Measurements from ENCODE around the gene GIPR.
A peak's percentile ranks its signal among the peaks of the same experiment; 100 is the strongest.
"Not testable (repeated sequence)": the region's sequence is repeated elsewhere in the genome, so short reads cannot be mapped to it uniquely, and the experiment has no call there.

GIPR gene

DNA sequence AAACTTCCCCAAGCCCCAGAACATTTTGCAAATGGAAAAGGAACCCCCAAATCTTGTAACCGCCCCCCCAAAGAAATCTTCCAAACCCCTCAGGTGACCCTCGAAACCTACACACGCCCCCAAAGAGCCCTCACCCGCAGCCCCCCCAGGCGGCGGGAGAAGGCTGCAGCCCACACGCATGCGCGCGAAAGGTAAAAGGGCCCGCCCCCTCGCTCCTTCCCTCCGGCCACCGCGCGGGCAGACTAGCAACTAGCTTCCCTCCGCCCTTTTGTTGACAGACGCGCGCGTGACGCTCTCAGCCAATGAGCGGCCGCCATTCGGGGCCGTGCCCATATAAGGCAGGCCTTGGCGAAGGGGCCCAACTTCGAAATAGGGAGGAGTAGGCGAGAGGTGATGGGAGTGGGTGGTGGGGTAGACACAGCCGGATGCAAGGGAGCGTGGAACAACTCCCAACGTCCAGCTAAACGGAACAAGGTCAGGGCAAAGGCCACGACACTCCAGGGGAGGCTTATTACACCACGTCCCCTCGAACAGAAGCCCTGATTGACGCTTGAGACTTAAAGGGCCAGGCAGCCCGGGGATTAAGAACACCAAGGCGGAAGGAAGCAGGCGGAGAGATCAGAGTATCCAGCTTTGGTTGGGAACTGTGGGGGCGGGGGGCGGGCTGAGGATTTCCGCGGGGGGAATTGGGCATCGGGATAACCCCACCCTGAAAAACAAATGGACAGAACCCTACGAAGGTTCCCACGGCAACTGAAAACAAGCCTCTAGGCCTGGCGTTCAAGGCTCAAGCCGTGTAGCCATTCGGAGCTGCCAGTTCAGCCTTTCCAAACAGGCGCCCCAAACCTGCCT lies 49.3 kb downstream of the GIPR start:
- H3K27ac ChIP-seq: peak overlapping the region; percentile 33 to 98 (median 92)
- H3K4me3 ChIP-seq: peak overlapping the region; percentile 52 to 62 (median 56)

DNA sequence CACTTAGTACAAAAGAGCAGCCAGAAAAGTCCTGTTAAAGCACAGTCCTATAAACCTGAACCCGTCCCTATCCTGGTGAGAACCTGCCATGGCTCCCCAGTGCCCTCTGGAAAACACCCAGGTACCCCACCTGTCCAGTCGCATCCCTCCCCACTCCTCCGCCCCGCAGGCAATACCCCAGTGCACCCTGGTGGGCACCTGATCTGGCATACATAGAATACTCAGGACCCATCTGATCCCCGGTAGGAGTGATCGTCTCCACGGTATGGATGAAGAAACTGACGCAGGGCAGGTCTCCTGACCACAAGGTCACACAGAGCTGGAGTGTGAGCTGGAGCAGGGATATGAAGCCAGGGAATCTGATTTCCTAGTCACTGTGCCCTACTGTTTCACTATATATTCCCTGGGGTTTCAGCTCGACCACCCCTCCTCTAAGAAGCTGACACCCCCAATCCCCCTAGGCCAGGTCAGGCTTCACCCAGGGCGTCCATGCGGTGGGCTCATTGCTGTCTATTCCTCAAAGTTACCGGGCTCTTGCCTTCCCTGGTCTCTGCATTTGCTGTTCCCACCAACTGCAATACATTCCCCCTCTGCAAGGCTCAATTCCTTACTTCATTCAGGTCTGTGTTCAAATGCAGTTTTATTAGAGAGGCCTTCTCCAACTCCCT lies 50.1 kb downstream of the GIPR start:
- Histone ChIP-seq H3K27ac (peak overlapping the region in 20 of 21 experiments; percentile 62 to 98 (median 92)), H3K4me3 (peak overlapping the region; percentile 52 to 62 (median 56))

DNA sequence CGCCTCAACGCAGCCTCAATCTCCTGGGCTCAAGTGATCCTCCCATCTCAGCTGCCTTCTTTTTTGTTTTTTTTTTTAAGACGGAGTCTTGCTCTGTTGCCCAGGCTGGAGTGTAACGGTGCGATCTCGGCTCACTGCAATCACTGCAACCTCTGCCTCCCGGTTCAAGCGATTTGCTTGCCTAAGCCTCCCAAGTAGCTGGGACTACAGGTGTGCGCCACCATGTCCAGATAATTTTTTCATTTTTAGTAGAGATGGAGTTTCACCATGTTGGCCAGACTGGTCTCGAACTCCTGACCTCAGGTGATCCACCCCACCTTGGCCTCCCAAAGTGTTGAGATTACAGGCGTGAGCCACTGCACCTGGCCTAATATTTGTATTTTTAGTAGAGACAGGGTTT lies 52.0 kb downstream of the GIPR start:
- peak overlapping the region in 3 of 21 experiments; percentile 22 to 39 (median 34) for H3K27ac ChIP-seq

GRCh38 chr19:45728683-45729082 lies 60.7 kb downstream of the GIPR start:
- not testable (repeated sequence) for H3K4me3 ChIP-seq
- H3K27ac ChIP-seq: peak overlapping the region in 2 of 21 experiments; percentile 37 to 87

More for the DNA sequence above, 52.0 kb downstream of the GIPR start:
- not testable (repeated sequence) for H3K4me3 ChIP-seq

DNA sequence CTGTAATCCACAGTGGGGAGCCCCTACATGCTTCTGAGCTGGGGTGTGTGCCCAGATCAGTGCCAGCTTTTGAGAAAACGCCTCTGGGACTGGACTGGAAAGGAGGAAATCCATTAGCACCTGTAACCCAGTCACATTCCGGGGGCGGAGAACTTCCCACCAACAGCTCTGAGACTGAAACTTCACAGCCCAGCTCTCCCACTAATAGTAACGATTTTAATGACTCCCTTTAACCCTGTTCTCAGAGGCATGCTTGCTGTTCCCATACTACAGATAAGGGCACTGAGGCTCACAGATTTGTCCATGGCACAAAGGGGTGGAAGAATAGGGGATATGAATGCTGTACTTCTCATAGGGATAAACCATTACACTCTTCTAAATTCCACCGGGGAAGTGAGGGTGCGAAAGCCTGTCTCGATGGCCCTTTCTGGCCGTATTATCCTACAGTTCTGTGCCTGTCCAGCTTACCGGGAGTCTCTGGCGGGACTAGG lies 61.8 kb downstream of the GIPR start:
- Histone ChIP-seq H3K4me3 (peak overlapping the region; percentile 57 to 91 (median 84)), H3K27ac (peak overlapping the region in 20 of 21 experiments; percentile 74 to 93 (median 88))

- Histone ChIP-seq H3K27ac (peak within 1 kb of the TSS in 20 of 21 experiments; percentile 74 to 93 (median 88)), H3K4me3 (peak within 1 kb of the TSS; percentile 57 to 91 (median 84))
These were observed 62.6 kb downstream of the GIPR start, which contains the start of gene FBXO46 for GRCh38 chr19:45730368-45731288. Gene FBXO46 (minus strand): TSS chr19:45730896. CDS start chr19:45713495, 17,401 bp downstream.

All from skin epidermis (tissue), 12 donors.